OCI-LY1 (cell line): Measurements from ENCODE around the gene FILIP1L.

ENCODE experiments used
- EZH2 ChIP-seq: fragments of 200-600 bp; sonication (generic), shearing (Covaris generic); IDR thresholded peaks from 2 replicates; pipeline ENCODE4 v1.8.0; 2017; ENCODE audit warnings: borderline replicate concordance, mixed run types, mild to moderate bottlenecking, antibody characterized with exemption, low read length, moderate library complexity, mixed read lengths
- TF ChIP-seq, protein P1 (sequence below): fragments of 200-600 bp; sonication (generic), shearing (Covaris generic); IDR thresholded peaks from 2 replicates; pipeline ENCODE4 v1.5.1; 2017; ENCODE audit warnings: mild to moderate bottlenecking, antibody characterized with exemption, low read length, moderate library complexity, mixed read lengths

DNA sequence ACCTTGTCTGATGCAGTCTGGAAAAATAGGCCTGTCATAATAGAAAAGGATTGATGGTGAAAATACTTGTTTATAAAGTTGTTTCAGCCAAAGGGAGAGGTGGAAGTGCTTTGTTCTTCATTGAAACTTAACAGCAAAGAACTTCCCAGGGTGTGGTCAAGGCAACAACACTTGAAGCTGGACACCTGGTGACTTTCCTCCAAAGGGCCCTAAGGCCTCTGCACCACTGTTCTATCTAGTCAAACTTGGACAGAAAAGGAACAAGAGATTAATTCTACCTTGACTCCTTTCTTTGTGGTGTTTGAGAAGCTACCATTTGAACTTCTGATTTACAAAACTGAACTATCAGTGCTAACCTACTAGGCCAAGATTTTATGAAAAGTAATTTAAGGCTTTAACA is 194.6 kb downstream of the FILIP1L start:
- TF ChIP-seq, protein P1, sequence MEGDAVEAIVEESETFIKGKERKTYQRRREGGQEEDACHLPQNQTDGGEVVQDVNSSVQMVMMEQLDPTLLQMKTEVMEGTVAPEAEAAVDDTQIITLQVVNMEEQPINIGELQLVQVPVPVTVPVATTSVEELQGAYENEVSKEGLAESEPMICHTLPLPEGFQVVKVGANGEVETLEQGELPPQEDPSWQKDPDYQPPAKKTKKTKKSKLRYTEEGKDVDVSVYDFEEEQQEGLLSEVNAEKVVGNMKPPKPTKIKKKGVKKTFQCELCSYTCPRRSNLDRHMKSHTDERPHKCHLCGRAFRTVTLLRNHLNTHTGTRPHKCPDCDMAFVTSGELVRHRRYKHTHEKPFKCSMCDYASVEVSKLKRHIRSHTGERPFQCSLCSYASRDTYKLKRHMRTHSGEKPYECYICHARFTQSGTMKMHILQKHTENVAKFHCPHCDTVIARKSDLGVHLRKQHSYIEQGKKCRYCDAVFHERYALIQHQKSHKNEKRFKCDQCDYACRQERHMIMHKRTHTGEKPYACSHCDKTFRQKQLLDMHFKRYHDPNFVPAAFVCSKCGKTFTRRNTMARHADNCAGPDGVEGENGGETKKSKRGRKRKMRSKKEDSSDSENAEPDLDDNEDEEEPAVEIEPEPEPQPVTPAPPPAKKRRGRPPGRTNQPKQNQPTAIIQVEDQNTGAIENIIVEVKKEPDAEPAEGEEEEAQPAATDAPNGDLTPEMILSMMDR: no peak
- TF ChIP-seq EZH2: no peak
